ENCODE results near the gene PCNX1. TPM values are rescaled to one million over a fixed set of nuclear protein-coding genes. Genes with fewer than 3 reads are reported as not detected.

Gene PCNX1
- total RNA-seq, 1 donor from 2014 or later = 62.5 TPM

GRCh38 chr14:70894868-70895267 is 12.4 kb upstream of the PCNX1 start:
- peaks cover 1% of the 10 kb centered on the region for H3K9me3 Mint-ChIP-seq (ENCODE audit: unreplicated experiment)
- no peak overlapping the region for H3K27ac Mint-ChIP-seq (ENCODE audit: unreplicated experiment)
- no peak overlapping the region for H3K4me3 Mint-ChIP-seq (ENCODE audit: unreplicated experiment)
- H3K27me3 Mint-ChIP-seq (ENCODE audit: unreplicated experiment) = peaks cover 1% of the 10 kb centered on the region
- no peaks in the 10 kb centered on the region for H3K36me3 Mint-ChIP-seq (ENCODE audit: unreplicated experiment)
- DNase-seq = no peak
- no peaks in the 10 kb centered on the region for H3K4me1 Mint-ChIP-seq (ENCODE audit: low read depth, unreplicated experiment)
- TF ChIP-seq, protein P1, sequence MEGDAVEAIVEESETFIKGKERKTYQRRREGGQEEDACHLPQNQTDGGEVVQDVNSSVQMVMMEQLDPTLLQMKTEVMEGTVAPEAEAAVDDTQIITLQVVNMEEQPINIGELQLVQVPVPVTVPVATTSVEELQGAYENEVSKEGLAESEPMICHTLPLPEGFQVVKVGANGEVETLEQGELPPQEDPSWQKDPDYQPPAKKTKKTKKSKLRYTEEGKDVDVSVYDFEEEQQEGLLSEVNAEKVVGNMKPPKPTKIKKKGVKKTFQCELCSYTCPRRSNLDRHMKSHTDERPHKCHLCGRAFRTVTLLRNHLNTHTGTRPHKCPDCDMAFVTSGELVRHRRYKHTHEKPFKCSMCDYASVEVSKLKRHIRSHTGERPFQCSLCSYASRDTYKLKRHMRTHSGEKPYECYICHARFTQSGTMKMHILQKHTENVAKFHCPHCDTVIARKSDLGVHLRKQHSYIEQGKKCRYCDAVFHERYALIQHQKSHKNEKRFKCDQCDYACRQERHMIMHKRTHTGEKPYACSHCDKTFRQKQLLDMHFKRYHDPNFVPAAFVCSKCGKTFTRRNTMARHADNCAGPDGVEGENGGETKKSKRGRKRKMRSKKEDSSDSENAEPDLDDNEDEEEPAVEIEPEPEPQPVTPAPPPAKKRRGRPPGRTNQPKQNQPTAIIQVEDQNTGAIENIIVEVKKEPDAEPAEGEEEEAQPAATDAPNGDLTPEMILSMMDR (IDR thresholded peaks at IDR 0.05; ENCODE audit: partially characterized antibody, unreplicated experiment) = no peak

- H3K36me3 Mint-ChIP-seq (ENCODE audit: unreplicated experiment) = no peaks in the 10 kb centered on the region
- TF ChIP-seq, protein P1 (IDR thresholded peaks at IDR 0.05; ENCODE audit: partially characterized antibody, unreplicated experiment) = no peak
- no peaks in the 10 kb centered on the region for H3K4me1 Mint-ChIP-seq (ENCODE audit: low read depth, unreplicated experiment)
- DNase-seq = no peak
- H3K27ac Mint-ChIP-seq (ENCODE audit: unreplicated experiment) = no peak overlapping the region
- H3K4me3 Mint-ChIP-seq (ENCODE audit: unreplicated experiment) = no peak overlapping the region
- no peaks in the 10 kb centered on the region for H3K9me3 Mint-ChIP-seq (ENCODE audit: unreplicated experiment)
- peaks cover 1% of the 10 kb centered on the region for H3K27me3 Mint-ChIP-seq (ENCODE audit: unreplicated experiment)
Observed at GRCh38 chr14:70896317-70896716, 10.9 kb upstream of the PCNX1 start.

- H3K27me3 Mint-ChIP-seq (ENCODE audit: unreplicated experiment) = peaks cover 1% of the 10 kb centered on the region
- no peaks in the 10 kb centered on the region for H3K4me1 Mint-ChIP-seq (ENCODE audit: low read depth, unreplicated experiment)
Observed at GRCh38 chr14:70896981-70897380, 10.3 kb upstream of the PCNX1 start.

GRCh38 chr14:70897464-70897863 is 9.8 kb upstream of the PCNX1 start:
- no peak for DNase-seq
- Mint-ChIP-seq H3K27me3 (ENCODE audit: unreplicated experiment) (peaks cover under 1% of the 10 kb centered on the region), H3K4me1 (ENCODE audit: low read depth, unreplicated experiment) (no peaks in the 10 kb centered on the region), H3K4me3 (ENCODE audit: unreplicated experiment) (no peak overlapping the region), H3K36me3 (ENCODE audit: unreplicated experiment) (no peaks in the 10 kb centered on the region), H3K27ac (ENCODE audit: unreplicated experiment) (no peak overlapping the region), H3K9me3 (ENCODE audit: unreplicated experiment) (no peaks in the 10 kb centered on the region)
- TF ChIP-seq, protein P1 (IDR thresholded peaks at IDR 0.05; ENCODE audit: partially characterized antibody, unreplicated experiment) = no peak

More at GRCh38 chr14:70896981-70897380, 10.3 kb upstream of the PCNX1 start:
- Mint-ChIP-seq H3K4me3 (ENCODE audit: unreplicated experiment) (no peak overlapping the region), H3K9me3 (ENCODE audit: unreplicated experiment) (no peaks in the 10 kb centered on the region), H3K36me3 (ENCODE audit: unreplicated experiment) (no peaks in the 10 kb centered on the region), H3K27ac (ENCODE audit: unreplicated experiment) (no peak overlapping the region)
- TF ChIP-seq, protein P1 (IDR thresholded peaks at IDR 0.05; ENCODE audit: partially characterized antibody, unreplicated experiment) = no peak
- DNase-seq = no peak

GRCh38 chr14:70898111-70898745 is 9.0 kb upstream of the PCNX1 start:
- no peak overlapping the region for H3K4me3 Mint-ChIP-seq (ENCODE audit: unreplicated experiment)
- no peak for DNase-seq
- H3K27me3 Mint-ChIP-seq (ENCODE audit: unreplicated experiment) = no peaks in the 10 kb centered on the region
- no peaks in the 10 kb centered on the region for H3K36me3 Mint-ChIP-seq (ENCODE audit: unreplicated experiment)
- H3K27ac Mint-ChIP-seq (ENCODE audit: unreplicated experiment) = no peak overlapping the region
- no peaks in the 10 kb centered on the region for H3K9me3 Mint-ChIP-seq (ENCODE audit: unreplicated experiment)
- TF ChIP-seq, protein P1 (IDR thresholded peaks at IDR 0.05; ENCODE audit: partially characterized antibody, unreplicated experiment) = no peak
- H3K4me1 Mint-ChIP-seq (ENCODE audit: low read depth, unreplicated experiment) = no peaks in the 10 kb centered on the region
